OCI-LY7 (cell line): ENCODE measurements around the gene SNRNP48. TPM values are rescaled to one million over a fixed set of nuclear protein-coding genes. Genes with fewer than 3 reads are reported as not detected.

Experiments used
- BruUV-seq: library from RNA; stranded (reverse); fragments of 400-500 nt; replicated peaks from 2 replicates; lab custom pipeline; 2021; lab: Mats Ljungman, UMichigan
- CTCF ChIA-PET: fragments of 300-600 bp; sonication (Branson Sonifier 250); formaldehyde crosslinking; loops from one replicate; lab custom pipeline; 2022; ENCODE audit warnings: antibody characterized with exemption; ENCODE audit not compliant: unreplicated experiment; lab: Charles Lee
- POLR2A ChIA-PET: fragments of 300-600 bp; sonication (Branson Sonifier 250); formaldehyde crosslinking; loops from one replicate; lab custom pipeline; 2022; ENCODE audit warnings: antibody characterized with exemption; lab: Charles Lee
- DNase-seq: peaks from one replicate; pipeline ENCODE4 v3.0.0-alpha.2; 2015; ENCODE audit warnings: low spot score
- H2AFZ ChIP-seq: fragments of 200-600 bp; sonication (generic), shearing (Covaris generic); 2 replicates; pipeline ENCODE4 v1.6.1; 2014; ENCODE audit warnings: mild to moderate bottlenecking, antibody characterized with exemption, low read length, moderate library complexity
- H3K27ac ChIP-seq: fragments of 200-600 bp; sonication (generic); 2 replicates; pipeline ENCODE4 v1.5.1; 2014; ENCODE audit warnings: mixed run types, low read depth, mild to moderate bottlenecking, moderate library complexity, low read length, inconsistent platforms; ENCODE audit not compliant: poor library complexity, severe bottlenecking
- H3K36me3 ChIP-seq: fragments of 200-600 bp; sonication (generic); 2 replicates; pipeline ENCODE4 v1.6.1; 2014; ENCODE audit warnings: mild to moderate bottlenecking, antibody characterized with exemption, low read length, moderate library complexity, mixed read lengths; ENCODE audit not compliant: insufficient read depth
- H3K4me1 ChIP-seq: fragments of 200-600 bp; sonication (generic); 2 replicates; pipeline ENCODE4 v1.5.1; 2014; ENCODE audit warnings: mild to moderate bottlenecking, low read length; ENCODE audit not compliant: insufficient read depth, poor library complexity, severe bottlenecking
- H3K4me2 ChIP-seq: fragments of 200-600 bp; sonication (generic); 2 replicates; pipeline ENCODE4 v1.6.1; 2014; ENCODE audit warnings: mild to moderate bottlenecking, low read length
- H3K4me3 ChIP-seq: fragments of 200-600 bp; sonication (generic); 2 replicates; pipeline ENCODE4 v1.5.1; 2014; ENCODE audit warnings: mild to moderate bottlenecking, low read depth, low read length; ENCODE audit not compliant: poor library complexity, severe bottlenecking
- H3K79me2 ChIP-seq: fragments of 200-600 bp; sonication (generic); 2 replicates; pipeline ENCODE4 v1.6.1; 2016; ENCODE audit warnings: low read depth, mild to moderate bottlenecking, low read length, moderate library complexity, mixed read lengths; ENCODE audit not compliant: insufficient read depth
- H3K9me2 ChIP-seq: fragments of 200-600 bp; sonication (generic); 2 replicates; pipeline ENCODE4 v1.6.1; 2016; ENCODE audit warnings: mild to moderate bottlenecking, low read length, mixed read lengths; ENCODE audit not compliant: insufficient read depth
- H3K9me3 ChIP-seq: fragments of 200-600 bp; sonication (generic); 2 replicates; pipeline ENCODE4 v1.6.1; 2014; ENCODE audit warnings: mild to moderate bottlenecking, mixed run types, low read length, mixed read lengths
- H4K20me1 ChIP-seq: fragments of 200-600 bp; sonication (generic); 2 replicates; pipeline ENCODE4 v1.6.1; 2014; ENCODE audit warnings: mild to moderate bottlenecking, antibody characterized with exemption, low read length, moderate library complexity, mixed read lengths; ENCODE audit not compliant: insufficient read depth
- CTCF ChIP-seq: fragments of 200-600 bp; sonication (generic); conservative IDR thresholded peaks from 2 replicates; pipeline ENCODE4 v1.5.1; 2014; ENCODE audit warnings: mild to moderate bottlenecking, antibody characterized with exemption, low read length, moderate library complexity, mixed read lengths
- EZH2phosphoT487 ChIP-seq: fragments of 200-600 bp; sonication (generic); IDR thresholded peaks from 2 replicates; pipeline ENCODE4 v1.6.1; 2018; ENCODE audit warnings: low read depth, borderline replicate concordance, mild to moderate bottlenecking, mixed run types, antibody characterized with exemption, low read length, moderate library complexity, mixed read lengths
- intact Hi-C: fragments of 100-400 bp; cut with micrococcal nuclease; formaldehyde crosslinking; loops from one replicate; pipeline ENCODE4 v1.10.0; 2022; ENCODE audit not compliant: unreplicated experiment
- total RNA-seq, 2 experiments: library from RNA; depleted of rRNA in 1 of 2; stranded (reverse); fragments of >200 nt in 1 of 2; shearing (Covaris generic) in 1 of 2; gene quantifications; 2 replicates each; pipeline ENCODE4 v1.2.3, GENCODE V29; 2014 to 2022

The SNRNP48 gene
- total RNA-seq, 2 experiments from 2014 or later = 24.1 to 30.2 TPM

DNA sequence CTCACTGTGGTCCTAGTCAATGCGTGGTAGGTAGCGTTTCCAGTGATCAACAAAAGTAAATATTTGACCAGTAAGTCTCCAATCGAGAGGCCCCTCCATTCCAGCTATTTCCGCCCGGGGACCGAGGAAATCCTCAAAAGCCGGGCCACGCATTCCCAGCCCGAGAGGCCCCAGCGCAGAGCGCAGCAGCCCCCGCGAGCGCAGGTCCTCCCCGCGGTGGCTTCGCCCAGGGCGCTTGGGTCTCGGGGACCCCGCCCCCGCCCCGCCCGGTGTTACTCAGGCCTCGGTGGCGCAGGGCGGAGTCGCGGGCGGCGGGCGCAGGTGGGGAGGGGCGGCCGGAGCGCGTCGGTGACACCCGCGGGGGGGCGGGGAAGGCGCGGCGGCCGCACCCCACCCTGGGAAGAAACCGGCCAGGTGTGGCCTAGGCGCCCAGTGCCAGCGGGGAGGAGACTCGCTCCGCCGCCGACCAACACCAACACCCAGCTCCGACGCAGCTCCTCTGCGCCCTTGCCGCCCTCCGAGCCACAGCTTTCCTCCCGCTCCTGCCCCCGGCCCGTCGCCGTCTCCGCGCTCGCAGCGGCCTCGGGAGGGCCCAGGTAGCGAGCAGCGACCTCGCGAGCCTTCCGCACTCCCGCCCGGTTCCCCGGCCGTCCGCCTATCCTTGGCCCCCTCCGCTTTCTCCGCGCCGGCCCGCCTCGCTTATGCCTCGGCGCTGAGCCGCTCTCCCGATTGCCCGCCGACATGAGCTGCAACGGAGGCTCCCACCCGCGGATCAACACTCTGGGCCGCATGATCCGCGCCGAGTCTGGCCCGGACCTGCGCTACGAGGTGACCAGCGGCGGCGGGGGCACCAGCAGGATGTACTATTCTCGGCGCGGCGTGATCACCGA lies 48.6 kb upstream of the SNRNP48 start, which contains the start of gene DSP:
Gene DSP (plus strand): TSS at position 497 of the 890 bp plus-strand sequence. CDS start 245 bp downstream, at position 742.
- no TSS peak for BruUV-seq
- no peaks in the 10 kb centered on the region for H3K79me2 ChIP-seq
- no peak within 1 kb of the TSS for H3K4me2 ChIP-seq
- no peaks in the 10 kb centered on the region for H4K20me1 ChIP-seq
- ChIA-PET CTCF (no interaction called here), POLR2A (interaction anchor here (0.5 kb wide), 1 partner anchor 18 kb away, joined by 6 read pairs; no protein-coding TSS in a partner anchor)
- no peaks in the 10 kb centered on the region for H3K9me2 ChIP-seq
- H2AFZ ChIP-seq = no peak within 1 kb of the TSS
- DNase-seq = no peak
- H3K27ac ChIP-seq = no peak within 1 kb of the TSS
- no peaks in the 10 kb centered on the region for H3K4me1 ChIP-seq
- no peak for TF ChIP-seq CTCF
- TF ChIP-seq EZH2phosphoT487 = no peak
- no peak within 1 kb of the TSS for H3K4me3 ChIP-seq
- intact Hi-C loops = no loop called here
- no peaks in the 10 kb centered on the region for H3K36me3 ChIP-seq
- no peaks in the 10 kb centered on the region for H3K9me3 ChIP-seq

GRCh38 chr6:7542065-7542873 lies 47.7 kb upstream of the SNRNP48 start:
- no peak for TF ChIP-seq CTCF
- TF ChIP-seq EZH2phosphoT487 = no peak
- no peaks in the 10 kb centered on the region for H3K79me2 ChIP-seq
- no peaks in the 10 kb centered on the region for H4K20me1 ChIP-seq
- H3K4me2 ChIP-seq = no peak overlapping the region
- ChIA-PET CTCF (no interaction called here), POLR2A (interaction anchor here (0.5 kb wide), 1 partner anchor 18 kb away, joined by 6 read pairs; no protein-coding TSS in a partner anchor)
- no peaks in the 10 kb centered on the region for H3K9me3 ChIP-seq
- intact Hi-C loops = no loop called here
- no peaks in the 10 kb centered on the region for H3K36me3 ChIP-seq
- no peak overlapping the region for H3K27ac ChIP-seq
- H3K9me2 ChIP-seq = no peaks in the 10 kb centered on the region
- H3K4me3 ChIP-seq = no peak overlapping the region
- H3K4me1 ChIP-seq = no peaks in the 10 kb centered on the region
- no peak for DNase-seq
- BruUV-seq = no TSS peak
- H2AFZ ChIP-seq = no peak overlapping the region
